GM15510 (cell line): Measurements from ENCODE around the gene MRC2.

Experiments used
- POLR2A ChIP-seq: IDR thresholded peaks from 3 replicates; pipeline ENCODE4 v1.6.1; 2011; ENCODE audit warnings: borderline replicate concordance; ENCODE audit not compliant: insufficient read length; ENCODE audit errors: extremely low read depth

Gene MRC2

DNA sequence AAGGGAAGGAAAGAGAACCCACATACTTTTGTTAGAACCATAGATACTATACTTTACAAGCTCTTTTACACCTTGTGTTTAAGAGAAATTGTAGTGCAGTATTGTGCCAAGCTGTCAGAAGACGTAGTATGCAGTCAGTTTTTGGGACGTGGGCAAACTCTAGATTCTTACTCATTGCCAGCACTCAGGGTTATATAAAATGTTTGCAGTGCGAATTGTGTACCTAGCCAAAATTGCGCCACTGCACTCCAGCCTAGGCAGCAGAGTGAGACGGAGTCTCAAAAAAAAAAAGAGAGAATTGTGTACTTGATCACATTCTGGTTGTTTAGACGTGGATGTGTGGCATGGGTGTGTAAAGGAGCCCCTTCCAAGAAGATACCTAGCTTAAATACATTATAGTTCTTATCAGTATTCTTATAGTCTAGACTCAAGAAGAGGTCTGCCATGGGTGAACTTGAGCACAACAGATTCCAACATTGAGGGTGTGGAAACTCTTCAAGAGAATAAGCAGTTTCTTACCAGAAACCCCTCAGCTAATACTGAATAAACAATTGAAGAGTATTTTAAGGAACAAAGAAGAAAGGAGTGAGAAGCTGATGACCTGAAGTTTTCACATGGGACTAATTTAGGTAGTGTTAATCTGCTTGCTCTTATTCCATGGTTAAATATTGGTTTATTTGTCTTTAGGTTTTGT, 27.4 kb upstream of the MRC2 start:
- TF ChIP-seq POLR2A, result no peak

GRCh38 chr17:62600805-62601204, 26.7 kb upstream of the MRC2 start:
- TF ChIP-seq POLR2A, result no peak

- TF ChIP-seq POLR2A, result no peak
These were observed 26.0 kb upstream of the MRC2 start for GRCh38 chr17:62601471-62601870.

- TF ChIP-seq POLR2A, result no peak
These were observed 21.9 kb upstream of the MRC2 start for GRCh38 chr17:62605588-62605987.

DNA sequence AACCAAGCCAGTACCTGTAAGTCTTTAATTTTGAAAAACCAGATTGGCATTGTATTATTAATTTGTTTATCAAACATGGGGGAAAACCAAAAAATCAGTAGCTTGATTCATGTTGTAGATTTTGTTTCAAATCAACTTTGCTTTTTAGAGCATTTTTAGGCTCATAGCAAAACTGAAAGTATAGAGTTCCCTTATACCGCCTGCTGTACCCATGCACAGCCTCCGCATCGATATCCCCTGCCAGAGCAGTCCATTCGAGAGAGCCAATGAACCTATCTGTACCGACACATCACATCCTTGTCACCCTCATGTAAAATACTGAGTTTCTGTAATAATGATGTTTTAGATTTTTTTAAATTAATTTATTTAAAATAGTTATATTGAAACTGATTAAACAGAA, 16.2 kb upstream of the MRC2 start:
- TF ChIP-seq POLR2A, result no peak

DNA sequence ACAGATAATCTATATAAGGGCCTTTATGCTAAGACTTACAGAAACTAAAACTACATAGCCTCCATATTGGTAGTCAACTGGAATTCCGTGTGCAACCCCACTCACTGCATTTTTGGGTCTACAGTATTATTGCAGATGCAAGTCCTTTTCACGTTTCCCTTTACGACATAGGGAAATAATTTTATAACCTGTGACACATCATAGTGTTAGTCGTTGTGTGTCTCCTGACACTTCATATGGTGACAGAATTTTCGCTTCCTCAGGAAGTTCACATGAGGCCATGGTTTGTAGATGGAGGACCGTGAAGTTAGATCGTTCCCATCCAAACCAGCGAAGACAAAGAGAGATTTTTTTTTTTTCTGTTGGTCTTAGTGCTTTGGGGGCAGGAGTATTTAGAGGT, 15.7 kb upstream of the MRC2 start:
- TF ChIP-seq POLR2A, result no peak

DNA sequence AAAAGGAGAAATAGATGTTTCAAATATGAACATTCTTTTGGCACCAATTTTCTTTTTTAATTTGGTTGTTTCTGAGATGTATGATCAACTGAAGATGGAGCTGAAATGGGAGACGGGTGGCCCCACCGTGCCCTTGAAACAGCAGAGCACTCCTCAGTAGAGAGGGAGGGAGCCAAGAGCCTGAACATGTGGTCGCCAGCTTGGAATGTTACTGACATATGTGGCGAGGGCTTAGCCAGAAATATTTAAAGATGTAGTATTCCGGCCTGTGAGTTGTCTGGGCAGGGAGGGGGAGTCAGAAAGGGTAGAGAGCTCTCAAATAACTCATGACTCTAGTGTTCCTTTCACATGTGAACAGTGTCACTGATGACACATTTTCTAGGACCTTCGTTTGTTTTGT, 13.3 kb upstream of the MRC2 start:
- TF ChIP-seq POLR2A, result no peak

GRCh38 chr17:62615503-62615902, 12.0 kb upstream of the MRC2 start:
- no peak for TF ChIP-seq POLR2A

GRCh38 chr17:62616993-62617893, 10.2 kb upstream of the MRC2 start:
- TF ChIP-seq POLR2A, result no peak

GRCh38 chr17:62617894-62618472, 9.5 kb upstream of the MRC2 start:
- TF ChIP-seq POLR2A, result no peak

DNA sequence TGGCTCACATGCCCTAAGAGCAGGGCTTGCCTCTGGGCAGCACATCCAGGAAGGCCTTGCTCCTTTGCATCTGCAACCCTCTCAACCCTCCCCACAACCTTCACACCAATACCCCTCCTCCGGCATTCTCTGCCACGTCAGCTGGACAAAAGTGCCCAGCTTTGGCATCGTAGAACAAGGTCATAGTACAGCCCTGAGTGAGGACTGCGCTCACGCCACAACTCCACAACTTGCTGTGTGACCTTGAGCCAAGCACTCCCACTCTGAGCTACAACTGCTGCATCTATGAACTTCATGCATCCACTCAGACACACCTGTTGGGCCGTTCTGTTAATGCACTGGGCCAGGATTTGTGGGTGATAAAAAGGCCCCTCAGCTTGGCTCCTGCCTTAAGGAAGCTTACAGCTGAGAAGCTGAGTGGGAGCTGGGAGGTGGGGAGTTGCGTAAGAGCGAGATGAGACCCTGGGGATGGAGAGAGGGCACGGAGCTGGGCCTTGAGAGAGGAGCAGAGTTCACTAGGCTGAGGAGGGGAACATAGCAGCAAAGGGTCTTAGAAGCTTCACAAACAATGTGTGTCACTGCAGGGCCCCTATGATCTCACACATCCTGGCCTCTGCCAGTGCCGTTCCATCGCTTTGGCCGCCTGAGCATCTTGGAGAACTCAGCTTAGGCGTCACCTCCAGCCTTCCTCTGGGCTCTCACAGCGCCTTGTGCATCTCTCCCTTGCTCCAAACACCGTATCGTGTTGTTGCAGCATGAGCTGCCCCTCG, 8.6 kb upstream of the MRC2 start:
- no peak for TF ChIP-seq POLR2A

DNA sequence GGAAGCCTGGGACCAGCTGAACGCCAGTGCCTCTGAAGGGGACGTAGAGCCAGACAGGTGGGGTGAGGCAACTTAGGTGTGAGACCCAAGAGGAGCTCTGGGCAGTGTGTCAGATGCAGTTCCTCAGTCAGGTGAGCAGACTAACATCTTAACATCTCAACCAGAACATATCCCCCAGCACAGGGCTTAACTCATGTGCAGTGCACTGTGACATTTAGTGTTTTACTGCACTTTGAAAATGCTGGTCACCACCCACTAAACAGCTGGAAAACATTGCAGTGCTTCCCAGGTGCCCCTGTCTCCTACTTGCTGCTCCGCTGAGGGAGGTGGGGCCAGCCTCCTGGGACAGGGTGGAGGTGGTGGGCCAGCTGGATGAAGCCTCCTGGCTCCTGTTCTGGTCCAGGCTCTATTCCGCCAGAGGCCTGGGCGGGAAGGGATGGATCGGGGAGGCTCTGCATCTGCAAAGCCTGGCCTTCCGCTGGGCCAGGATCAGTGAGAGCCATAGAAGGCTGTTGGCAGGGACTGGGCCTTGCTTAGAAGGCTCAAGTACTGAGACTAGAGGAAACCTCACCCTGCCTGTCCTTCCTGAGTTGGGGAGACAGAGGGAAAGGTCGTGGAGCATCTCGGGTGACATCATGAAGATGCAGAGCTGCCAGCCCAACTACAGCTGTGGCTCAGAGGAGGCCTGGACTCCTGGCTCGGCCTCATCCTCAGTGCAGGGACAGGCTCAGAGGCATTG, 7.9 kb upstream of the MRC2 start:
- no peak for TF ChIP-seq POLR2A

DNA sequence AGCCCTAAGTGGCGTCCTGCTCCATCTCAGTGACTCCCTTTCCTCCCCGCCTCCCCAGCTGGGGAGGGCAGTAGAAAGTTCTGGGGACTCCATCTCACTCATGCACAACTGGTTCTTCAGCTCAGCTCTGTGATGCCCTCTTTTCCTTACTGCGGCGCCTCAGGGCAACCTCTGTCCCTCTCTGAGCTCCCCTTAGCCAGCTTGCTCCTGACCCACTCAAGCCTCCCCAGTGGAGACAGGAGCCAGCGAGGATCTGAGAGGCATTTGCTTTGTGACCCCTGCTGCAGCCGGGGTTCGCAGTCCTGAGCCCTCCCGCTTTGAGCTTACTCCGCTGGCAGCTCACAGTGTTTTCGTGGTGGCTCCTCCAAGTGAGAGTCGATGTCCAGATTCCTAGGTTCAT, 6.2 kb upstream of the MRC2 start:
- TF ChIP-seq POLR2A, result no peak

- no peak for TF ChIP-seq POLR2A
These were observed 2.1 kb upstream of the MRC2 start for GRCh38 chr17:62625184-62625869.
